ENCODE data around the gene SIK3.
A peak's percentile ranks its signal among the peaks of the same experiment; 100 is the strongest.

Gene SIK3

DNA sequence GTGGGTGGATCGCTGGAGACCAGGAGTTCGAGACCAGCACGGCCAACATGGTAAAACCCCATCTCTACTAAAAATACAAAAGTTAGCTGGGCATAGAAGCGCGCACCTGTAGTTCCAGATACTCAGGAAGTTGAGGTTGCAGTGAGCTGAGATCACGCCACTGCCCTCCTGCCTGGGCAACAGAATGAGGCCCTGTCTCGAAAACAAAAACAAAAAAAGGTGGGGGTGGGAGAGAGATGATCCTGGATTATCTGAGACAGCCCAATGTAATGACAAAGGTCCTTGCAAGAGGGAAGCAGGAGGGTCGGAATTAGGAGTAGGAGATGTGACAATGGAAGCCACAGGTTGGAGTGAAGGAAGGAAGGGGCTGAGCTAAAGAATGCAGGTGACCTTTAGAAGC, 173.2 kb downstream of the SIK3 start:
- no peak for DNase-seq

DNA sequence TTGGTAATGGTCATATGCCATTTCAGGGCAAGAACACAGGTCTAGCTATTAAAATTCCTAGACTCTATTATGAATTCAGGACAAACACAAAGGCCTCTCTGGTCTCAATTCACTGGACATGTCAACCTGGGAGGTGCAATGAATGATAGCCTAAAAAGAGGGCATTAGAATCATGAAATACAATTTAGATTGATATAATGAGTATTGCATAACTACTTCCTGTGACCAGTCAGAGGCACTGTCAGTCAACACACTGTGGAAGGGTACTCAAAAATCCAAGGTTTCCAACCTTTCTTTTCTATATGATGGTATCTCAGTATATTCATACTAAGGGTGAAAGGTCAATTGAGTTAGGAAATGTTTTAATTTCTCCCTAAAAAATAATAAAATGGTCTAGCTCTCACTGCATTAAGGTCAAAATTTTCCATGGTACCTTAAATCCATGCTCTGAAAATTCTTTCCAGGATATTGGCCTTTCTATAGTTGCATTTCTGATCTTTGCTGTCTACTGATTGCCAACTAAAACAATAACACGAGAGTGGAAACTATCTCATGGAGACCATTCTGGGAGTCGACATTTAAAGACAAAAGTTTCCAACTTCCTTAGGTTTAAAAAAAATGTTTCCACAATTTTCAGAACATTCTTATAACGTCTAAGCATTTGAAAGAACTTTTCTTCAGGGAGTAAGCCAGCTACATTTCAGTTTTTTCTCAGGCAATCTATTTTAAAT, 179.1 kb downstream of the SIK3 start:
- no peak for DNase-seq

DNA sequence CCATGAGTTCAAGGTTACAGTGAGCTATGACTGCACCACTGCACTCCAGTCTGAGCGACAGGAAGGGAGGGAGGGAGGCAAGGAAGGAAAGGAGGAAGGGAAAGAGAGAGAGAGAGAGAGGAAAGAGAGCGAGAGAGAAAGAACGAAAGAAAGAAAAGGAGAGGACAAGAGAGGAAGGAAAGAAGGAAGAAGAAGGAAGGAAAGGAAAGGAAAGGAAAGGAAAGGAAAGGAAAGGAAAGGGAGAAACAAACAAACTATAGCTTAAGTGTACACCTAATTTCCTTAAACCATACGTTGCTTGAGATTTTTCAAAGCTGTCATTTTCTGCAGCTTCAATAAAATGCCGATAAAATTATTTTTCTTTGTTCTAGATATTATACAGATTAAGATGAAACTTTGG, 180.6 kb downstream of the SIK3 start:
- DNase-seq, result no peak

DNA sequence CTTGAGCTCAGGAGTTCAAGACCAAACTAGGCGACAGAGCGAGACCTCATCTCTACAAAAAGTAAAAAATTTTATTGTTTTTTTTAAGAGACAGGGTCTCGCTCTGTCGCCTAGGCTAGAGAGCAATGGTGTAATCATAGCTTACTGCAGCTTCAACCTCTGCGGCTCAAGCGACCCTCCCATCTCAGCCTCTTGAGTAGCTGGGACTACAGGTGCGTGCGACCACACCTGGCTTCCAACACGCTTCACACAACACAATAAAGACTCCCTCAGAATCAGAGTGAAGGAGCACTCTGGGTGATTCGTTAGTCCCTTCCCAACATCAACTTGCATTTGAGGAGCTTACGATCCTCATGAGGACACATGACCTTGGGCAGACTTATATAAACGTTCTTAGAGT, 181.3 kb downstream of the SIK3 start:
- no peak for DNase-seq

DNA sequence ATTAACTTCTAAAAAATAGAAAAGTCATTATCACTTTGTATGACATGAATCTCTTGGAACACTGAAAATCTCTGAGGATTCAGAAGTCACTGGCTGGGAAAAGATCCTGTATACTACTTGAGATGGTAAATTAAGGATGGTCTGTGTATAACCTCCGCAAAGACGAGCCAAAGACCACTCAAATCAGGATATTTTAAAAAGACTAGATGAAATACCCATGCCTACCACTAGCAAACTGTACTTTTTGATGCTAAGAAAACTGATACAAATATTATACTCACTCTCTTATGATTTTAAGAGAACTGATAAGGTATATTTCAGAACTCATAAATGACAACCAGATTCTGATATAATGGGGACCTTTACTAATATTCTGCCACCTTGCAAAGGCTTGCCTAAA, 182.2 kb downstream of the SIK3 start:
- DNase-seq, result no peak

DNA sequence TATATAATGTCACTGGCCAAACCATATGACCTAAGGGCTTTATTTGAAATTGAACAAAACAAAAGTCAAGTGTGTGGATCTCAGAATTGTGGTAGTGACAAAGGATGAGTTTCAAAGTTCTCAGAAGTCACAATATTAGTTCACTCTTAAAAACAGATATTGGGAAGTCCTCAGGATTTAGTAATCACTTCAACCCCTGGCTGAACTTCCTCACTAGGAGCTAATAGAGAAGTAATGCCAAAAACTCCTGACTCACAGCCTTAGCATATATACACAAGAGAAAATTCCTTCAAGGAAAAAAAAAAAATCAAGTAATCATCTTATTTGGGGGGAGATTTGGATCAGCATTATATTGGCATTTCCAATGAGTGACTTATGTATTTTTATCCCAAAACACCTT, 185.2 kb downstream of the SIK3 start:
- DNase-seq, result peak; percentile 72 to 75

DNA sequence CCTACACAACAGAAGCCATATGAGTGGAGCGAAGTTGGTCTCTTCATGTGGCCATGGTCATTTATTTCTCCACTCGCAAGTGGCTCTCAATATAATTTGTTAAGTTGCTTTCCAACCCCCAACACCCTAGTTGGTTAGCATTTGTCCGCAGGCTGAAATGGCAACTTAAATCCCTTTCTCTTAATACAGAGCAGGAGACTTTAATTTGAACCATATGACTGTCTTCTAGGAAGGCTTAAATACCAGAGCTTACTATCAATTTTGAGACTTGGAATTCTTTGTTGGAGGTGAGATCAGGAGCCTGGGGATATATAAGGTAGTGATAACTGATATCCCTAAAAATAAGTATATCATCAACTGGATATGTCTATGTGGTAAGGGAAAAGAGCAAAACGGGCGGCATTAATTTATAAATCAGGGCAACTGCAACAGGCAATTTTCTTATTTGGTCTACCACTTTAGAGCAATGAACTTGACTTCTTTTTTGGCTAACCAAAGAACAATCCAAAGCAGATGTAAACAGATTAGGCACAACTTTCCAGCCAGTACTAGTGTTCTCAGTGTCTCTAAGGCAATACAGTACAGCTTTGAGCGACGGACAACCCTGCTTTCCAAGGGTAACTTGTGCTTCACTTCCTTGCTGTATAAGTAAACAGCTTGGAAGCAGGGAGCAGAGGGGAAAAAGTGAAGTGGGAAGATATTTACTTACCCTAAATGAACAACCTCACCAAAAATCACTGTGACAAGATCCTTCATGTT, 186.1 kb downstream of the SIK3 start:
- DNase-seq, result no peak

DNA sequence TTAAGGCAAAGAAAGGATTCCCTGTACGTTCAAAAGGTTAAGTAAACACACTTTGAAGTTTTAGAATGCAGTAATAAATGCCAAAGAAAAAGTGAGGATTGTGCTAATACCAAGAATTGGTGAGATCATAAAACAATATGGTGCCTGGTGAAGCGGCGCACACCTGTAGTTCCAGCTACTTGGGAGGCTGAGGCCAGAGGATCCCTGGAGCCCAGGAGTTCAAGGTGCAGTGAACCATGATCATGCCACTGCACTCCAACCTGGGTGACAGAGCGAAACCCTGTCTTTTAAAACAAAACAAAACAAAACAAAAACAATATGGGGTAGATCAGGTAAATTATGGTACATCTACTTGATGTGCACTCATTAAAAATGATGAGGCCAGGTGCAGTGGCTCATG, 187.4 kb downstream of the SIK3 start:
- DNase-seq, result no peak

DNA sequence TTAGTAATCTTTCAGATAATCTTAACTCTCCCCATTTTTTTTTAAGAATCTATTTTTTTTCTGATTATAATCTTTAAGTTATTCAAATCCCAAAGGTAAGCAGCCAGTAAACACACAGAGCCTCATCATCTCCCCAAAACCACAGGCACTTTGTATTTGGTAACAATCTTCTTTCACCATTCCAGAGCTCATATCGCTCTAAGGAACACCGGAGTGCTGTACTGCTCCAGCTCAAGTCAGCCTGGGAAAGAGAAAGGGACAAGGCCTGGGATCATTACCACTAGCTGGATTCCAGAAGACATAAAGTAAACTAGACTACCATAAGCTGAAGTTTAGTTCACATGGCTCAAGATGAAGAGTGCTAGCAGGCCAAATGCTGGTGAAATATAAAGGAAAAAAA, 187.8 kb downstream of the SIK3 start:
- no peak for DNase-seq

DNA sequence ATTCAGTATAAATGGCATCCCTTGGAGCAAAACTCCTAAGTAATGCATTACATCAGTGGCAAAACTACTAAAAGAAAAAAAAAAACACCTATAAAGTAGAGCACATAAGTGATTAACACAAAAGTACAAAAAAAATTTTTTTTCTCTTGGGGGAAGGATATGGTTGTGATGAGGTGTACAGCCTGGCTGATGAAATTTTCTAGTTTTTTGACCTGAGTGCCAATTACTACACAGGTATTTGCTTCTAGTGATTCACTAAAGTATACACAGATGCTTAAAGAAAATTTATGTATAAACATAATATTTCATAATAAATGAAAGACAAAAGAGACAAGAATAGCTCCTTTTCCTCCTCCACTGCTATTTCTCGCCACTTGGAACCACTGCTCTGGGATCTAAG, 189.0 kb downstream of the SIK3 start:
- DNase-seq, result no peak

DNA sequence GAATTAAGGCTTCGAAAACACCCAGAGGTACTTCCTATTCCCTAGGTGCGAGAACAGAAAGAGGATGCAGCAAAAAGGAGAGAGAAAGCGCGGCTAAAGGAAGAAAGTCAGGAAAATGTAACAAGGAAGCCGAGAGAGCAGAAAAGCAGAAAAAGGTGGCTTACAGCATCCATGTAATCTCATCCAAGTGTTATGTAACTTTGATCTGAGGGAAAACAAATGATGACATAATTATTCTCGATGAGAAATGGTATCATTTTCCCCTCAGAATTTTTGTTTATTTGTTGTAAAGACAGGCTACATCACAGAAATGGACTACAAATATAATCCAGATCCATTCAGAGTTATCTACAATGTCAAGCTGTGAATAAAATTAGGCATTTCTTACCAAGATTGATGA, 191.7 kb downstream of the SIK3 start:
- DNase-seq, result no peak

DNA sequence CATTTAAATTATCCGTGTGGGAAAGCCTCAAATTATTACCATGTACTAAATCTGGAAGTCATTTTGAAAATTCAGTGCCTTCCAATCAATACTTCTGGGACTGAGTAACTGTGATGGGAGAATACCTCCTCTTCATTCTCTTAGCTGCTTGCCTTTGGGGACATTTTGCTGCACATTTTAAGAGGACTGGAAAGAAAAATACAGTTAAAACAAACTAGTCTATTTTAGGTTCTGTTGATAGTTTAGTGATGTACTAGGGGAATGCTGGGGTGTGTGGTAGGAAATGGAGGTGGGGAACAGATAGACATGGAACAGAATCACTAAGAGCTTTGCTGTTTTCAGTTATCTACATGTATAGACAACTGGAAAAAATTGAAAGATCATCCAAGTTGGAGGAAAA, 195.1 kb downstream of the SIK3 start:
- no peak for DNase-seq

DNA sequence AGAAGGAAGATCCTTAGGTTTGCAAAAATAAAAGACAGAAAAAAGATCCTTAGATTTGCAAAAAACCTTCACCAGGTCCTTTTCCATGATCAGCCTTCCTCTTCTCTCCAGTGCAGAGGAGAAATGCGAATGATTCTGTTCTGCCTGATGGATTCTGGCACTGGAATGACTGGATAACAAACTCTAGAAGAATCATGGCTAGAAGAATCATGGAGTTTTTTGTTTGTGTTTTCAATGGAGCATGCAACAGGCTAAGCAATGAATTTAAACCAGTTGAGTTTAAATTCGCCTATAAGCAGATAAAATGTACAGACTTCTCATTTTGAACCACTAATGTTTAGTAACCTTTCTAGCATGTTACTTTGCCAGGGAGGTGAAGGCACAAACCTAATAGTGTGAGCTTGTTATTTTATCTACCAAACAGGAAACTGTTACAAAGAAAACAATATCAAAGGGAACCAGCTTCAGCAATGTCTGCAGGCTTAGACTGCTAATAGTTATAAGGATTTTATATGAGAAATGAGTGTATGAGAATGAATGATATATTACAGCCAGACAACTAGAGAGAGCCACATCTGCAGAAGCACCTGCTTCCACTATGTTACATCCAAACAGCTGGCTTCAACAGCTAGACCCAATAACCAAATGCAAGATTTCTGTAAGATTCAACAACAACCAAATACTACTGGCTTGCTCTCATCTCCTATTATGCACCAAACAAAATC, 196.1 kb downstream of the SIK3 start:
- no peak for DNase-seq

DNA sequence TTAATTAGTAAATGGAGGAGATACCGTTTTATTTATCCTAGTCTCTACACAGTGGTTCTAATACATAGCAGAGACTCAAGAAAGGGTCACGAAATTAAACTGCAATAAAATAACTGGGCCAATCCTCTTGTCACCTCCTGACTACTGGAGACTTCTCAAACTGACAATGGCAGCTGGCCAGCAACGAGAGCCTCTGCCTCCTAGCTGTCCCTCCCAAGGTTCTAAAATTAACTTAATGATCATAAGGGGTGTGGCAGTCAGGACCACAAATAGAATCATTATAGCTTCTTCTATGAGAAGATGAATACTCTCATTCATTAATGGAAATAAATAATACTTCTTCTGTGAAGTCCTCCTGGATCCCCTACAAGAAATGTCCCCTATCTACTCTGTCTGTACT, 197.0 kb downstream of the SIK3 start:
- no peak for DNase-seq

DNA sequence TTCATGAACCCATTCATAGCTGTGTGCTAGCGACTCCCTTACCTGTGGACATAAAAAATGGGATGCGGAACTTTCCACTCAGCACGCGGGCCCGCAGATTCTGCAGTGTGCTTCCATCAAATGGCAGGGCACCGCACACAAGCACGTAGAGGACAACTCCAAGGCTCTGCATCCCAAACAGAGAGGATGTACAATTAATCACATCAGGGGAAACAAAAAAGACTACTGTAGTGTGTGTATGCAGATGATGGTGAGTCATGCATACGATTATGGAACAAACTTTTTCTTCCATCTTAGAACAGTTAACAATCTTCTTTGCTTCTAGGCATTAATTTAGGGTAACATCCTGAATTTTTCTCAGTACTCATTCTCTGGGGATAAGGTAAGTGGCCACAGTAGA, 202.0 kb downstream of the SIK3 start:
- no peak for DNase-seq

DNA sequence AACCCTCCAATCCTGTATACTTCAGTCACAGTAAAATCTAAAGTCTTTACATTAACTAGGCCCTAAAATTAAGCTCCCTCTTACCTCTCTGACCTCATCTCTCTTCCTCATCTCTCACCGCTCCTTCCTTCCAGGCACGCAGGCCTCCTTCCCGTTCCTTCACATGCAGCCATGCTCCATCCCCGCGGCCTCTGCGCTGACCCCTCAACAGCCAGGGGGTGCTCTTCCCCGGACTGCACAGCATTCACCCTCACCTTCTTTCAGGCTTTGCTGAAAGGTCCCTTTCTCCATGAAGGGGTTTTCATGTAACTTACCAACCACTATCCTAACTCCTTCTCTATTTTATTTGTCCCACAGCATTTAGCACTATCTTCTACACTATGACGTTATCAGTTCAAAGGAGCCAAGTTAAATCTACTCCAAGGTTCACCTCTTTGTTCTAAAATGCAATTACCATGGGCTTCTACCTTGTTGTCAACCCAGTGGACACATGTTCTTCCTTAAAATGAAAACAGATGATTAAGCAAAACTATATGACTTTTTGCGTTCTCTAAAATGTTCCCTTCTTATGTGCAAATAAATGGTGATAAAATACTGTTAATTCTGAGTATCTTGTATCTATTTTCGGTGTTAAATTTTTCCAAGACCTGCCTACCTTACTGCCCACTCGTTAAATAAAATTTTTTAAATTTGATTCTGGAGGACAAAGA, 203.0 kb downstream of the SIK3 start:
- DNase-seq, result no peak

DNA sequence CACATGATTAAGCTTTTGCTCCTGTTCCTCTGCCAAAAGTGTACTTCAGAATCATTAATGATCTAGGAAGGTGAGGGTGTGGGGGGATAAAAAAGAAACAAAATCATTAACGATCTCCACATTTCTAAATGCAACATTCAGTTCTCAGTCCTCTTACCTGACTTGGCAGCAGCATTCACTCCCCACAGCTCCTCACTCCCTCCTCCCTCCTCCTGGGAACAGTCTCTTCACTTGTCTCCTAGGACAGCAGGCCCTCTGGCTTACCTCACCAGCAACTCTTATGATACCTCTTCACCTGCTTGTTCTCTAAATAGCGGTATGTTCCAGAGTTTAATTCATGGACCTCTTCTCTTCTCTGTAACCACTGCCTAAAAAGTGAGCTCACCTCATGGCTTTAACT, 204.3 kb downstream of the SIK3 start:
- DNase-seq, result no peak

DNA sequence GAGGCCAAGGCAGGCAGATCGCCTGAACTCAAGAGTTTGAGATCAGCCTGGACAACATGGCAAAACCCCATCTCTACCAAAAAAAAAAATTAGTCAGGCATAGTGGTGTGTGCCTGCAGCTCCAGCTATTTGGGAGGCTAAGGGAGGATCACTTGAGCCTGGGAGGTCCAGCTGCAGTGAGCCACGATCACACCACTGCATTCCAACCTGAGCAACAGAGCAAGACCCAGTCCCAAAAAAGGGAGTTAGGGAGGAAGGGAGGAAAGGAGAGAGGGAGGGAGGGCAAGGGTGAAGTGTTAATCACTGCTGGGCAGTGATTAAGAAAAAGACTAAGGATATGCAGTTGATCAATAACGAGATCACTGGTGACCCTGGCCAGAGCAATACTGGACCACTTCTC, 204.8 kb downstream of the SIK3 start:
- no peak for DNase-seq

DNA sequence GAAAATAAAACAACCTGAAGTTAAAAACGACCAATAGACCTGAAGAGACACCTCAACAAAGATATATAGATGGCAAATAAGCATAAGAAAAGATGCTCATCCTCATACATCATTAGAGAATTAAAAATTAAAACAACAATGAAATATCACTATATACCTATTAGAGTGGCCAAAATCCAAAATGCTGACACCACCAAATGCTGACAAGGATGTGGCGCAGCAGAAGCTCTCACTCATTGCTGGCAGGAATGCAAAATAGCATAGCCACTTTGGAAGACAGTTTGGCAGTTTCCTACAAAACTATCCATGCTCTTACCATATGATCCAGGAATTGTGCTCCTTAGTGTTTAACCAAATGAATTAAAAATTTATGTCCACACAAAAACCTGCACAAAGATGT, 205.9 kb downstream of the SIK3 start:
- DNase-seq, result no peak

DNA sequence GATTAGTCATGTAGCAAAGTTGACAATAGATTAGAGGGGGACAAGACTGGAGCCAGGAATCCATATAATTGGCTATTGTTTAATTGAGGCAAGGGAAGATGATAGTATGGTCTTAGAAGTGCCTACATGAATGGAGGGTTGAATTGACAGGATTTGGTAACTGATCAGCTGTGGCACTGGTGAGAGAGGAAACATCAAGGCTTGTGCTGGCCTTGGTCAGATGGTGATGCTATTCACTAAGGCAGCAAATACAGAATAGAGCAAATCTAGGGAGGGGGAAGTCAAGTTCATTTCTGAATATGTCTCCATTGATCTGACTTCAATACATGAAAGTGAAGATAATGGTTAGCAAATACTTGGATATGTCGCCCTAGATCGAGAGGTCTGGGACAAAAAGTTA, 206.5 kb downstream of the SIK3 start:
- no peak for DNase-seq

DNA sequence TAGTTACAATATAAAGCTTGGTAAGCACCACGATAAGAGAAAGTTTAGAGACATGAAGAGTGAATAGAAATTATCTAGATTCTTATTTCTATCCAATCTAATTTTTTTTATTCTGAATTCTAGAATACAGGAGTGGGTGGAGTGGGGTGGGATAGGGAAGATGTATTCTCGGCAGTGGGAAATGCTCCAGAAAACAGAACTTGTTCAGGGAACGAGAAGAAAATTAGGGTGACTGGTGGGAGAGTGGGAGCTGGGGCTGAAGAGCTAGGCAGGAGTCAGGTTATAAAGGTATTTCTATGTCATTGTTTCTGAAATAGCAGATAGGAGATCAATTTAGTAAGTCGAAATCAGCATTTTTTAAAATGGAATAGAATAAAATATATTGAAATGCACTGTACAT, 207.6 kb downstream of the SIK3 start:
- DNase-seq, result no peak

DNA sequence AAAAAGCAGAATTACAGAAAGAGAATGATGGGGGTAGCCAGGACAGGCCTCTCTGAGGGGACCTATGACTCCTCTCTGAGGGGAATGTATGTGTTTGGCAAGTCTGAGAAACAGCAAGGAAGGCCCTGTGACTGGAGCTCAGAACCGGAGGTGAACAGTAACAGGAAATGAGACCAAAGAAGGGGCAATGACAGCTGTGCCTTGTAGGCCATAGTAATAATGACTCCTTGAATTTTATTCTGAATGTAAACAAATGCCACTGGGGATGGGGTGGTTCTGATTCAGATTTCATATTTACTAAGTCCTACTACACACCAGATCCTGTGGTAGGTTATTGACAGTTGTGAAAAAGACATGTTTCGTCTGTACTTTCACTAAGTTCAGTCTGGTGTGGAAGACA, 208.0 kb downstream of the SIK3 start:
- DNase-seq, result no peak

DNA sequence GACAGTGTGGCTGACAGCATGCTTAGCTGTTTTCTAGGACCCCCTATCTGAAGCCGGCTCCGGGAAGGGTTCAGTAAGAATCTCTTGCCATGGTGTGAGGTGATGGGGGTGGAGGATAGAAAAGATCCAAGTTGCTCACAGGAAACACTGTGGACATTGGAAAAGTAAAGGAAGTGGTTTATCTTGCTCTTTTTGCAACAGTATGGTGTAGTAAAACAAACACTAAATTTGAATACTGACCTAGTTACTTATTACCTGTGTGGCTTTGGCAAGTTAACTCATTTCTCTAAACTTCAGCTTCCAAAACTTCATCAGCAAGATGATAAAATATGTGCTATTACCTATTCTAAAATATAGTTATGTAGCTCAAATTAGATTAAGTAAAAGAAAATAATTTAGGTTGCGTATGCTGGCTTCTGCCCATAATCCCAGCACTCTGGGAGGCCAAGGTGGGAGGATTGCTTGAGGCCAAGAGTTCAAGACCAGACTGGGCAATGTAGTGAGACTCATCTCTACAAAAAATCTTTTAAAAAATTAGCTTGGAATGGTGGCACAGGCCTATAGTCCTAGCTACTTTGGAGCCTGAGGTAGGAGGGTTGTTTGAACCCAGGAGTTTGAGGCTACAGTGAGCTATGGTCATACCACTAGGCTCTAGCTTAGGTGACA, 209.2 kb downstream of the SIK3 start:
- DNase-seq, result no peak

All from AML-193 (cell line).